ENCODE data around the gene DYNC2LI1. TPM values are rescaled to one million over a fixed set of nuclear protein-coding genes. Genes with fewer than 3 reads are reported as not detected.

Gene DYNC2LI1
- total RNA-seq, 1 experiment from 2014 or later: 17.7 TPM

GRCh38 chr2:43812947-43813346 is 39.1 kb downstream of the DYNC2LI1 start:
- Histone ChIP-seq H3K4me1 (ENCODE audit: insufficient read depth, low read length) (no peaks in the 10 kb centered on the region), H3K79me2 (ENCODE audit: low read length) (no peaks in the 10 kb centered on the region), H3K27me3 (ENCODE audit: low read length) (no peaks in the 10 kb centered on the region), H3K36me3 (ENCODE audit: low read depth, low read length) (no peaks in the 10 kb centered on the region), H3K9me3 (ENCODE audit: low read length) (no peaks in the 10 kb centered on the region), H3K9ac (ENCODE audit: low read length) (no peak overlapping the region), H2AFZ (ENCODE audit: low read length) (no peak overlapping the region), H3K4me2 (ENCODE audit: low read length) (no peak overlapping the region), H3K27ac (ENCODE audit: low read length) (no peak overlapping the region), H4K20me1 (ENCODE audit: low read length) (no peaks in the 10 kb centered on the region), H3K9me2 (replicated peaks; ENCODE audit: low read length) (no peaks in the 10 kb centered on the region), H3F3A (ENCODE audit: low read length, unreplicated experiment) (no peaks in the 10 kb centered on the region), H3K4me3 (ENCODE audit: low read length) (no peak overlapping the region)
- DNase-seq: no peak
- CTCF ChIA-PET: no interaction called here
- intact Hi-C loops (cut with micrococcal nuclease): no loop called here
- no peak for ATAC-seq
- POLR2A ChIA-PET (ENCODE audit: unreplicated experiment): no interaction called here
- no peak for TF ChIP-seq CTCF (conservative IDR thresholded peaks at IDR 0.05; ENCODE audit: low read depth, low read length)
- TF ChIP-seq EZH2phosphoT487 (IDR thresholded peaks at IDR 0.05; ENCODE audit: borderline replicate concordance, low read length): no peak
- no peak for TF ChIP-seq EZH2 (IDR thresholded peaks at IDR 0.05; ENCODE audit: low read length, unreplicated experiment)
- no TSS peak for BruUV-seq (replicated peaks)

- no peak for TF ChIP-seq CTCF (conservative IDR thresholded peaks at IDR 0.05; ENCODE audit: low read depth, low read length)
- no peak for TF ChIP-seq EZH2phosphoT487 (IDR thresholded peaks at IDR 0.05; ENCODE audit: borderline replicate concordance, low read length)
- no peak for TF ChIP-seq EZH2 (IDR thresholded peaks at IDR 0.05; ENCODE audit: low read length, unreplicated experiment)
Measured at GRCh38 chr2:43814711-43815110, 40.9 kb downstream of the DYNC2LI1 start.

GRCh38 chr2:43818761-43819160 is 44.9 kb downstream of the DYNC2LI1 start:
- H3K4me2 ChIP-seq (ENCODE audit: low read length): no peak overlapping the region
- no peaks in the 10 kb centered on the region for H3K4me1 ChIP-seq (ENCODE audit: insufficient read depth, low read length)
- TF ChIP-seq CTCF (conservative IDR thresholded peaks at IDR 0.05; ENCODE audit: low read depth, low read length) (no peak), EZH2phosphoT487 (IDR thresholded peaks at IDR 0.05; ENCODE audit: borderline replicate concordance, low read length) (no peak), EZH2 (IDR thresholded peaks at IDR 0.05; ENCODE audit: low read length, unreplicated experiment) (no peak)
- no peaks in the 10 kb centered on the region for H4K20me1 ChIP-seq (ENCODE audit: low read length)
- ATAC-seq: no peak
- ChIA-PET CTCF (no interaction called here), POLR2A (ENCODE audit: unreplicated experiment) (no interaction called here)
- H3K27me3 ChIP-seq (ENCODE audit: low read length): peaks cover 19% of the 10 kb centered on the region
- intact Hi-C loops (cut with micrococcal nuclease): no loop called here
- BruUV-seq (replicated peaks): no TSS peak
- H3K9ac ChIP-seq (ENCODE audit: low read length): no peak overlapping the region
- no peaks in the 10 kb centered on the region for H3K9me2 ChIP-seq (replicated peaks; ENCODE audit: low read length)
- H3K27ac ChIP-seq (ENCODE audit: low read length): no peak overlapping the region
- H3K4me3 ChIP-seq (ENCODE audit: low read length): no peak overlapping the region
- H3K36me3 ChIP-seq (ENCODE audit: low read depth, low read length): no peaks in the 10 kb centered on the region
- peak; percentile 21 for DNase-seq
- H2AFZ ChIP-seq (ENCODE audit: low read length): no peak overlapping the region
- no peaks in the 10 kb centered on the region for H3F3A ChIP-seq (ENCODE audit: low read length, unreplicated experiment)
- no peaks in the 10 kb centered on the region for H3K9me3 ChIP-seq (ENCODE audit: low read length)
- H3K79me2 ChIP-seq (ENCODE audit: low read length): no peaks in the 10 kb centered on the region

More at GRCh38 chr2:43814711-43815110, 40.9 kb downstream of the DYNC2LI1 start:
- H3F3A ChIP-seq (ENCODE audit: low read length, unreplicated experiment): no peaks in the 10 kb centered on the region
- no TSS peak for BruUV-seq (replicated peaks)
- no peaks in the 10 kb centered on the region for H3K4me1 ChIP-seq (ENCODE audit: insufficient read depth, low read length)
- ATAC-seq: no peak
- no peak overlapping the region for H3K27ac ChIP-seq (ENCODE audit: low read length)
- no peak overlapping the region for H3K4me2 ChIP-seq (ENCODE audit: low read length)
- H3K36me3 ChIP-seq (ENCODE audit: low read depth, low read length): no peaks in the 10 kb centered on the region
- H3K9me2 ChIP-seq (replicated peaks; ENCODE audit: low read length): no peaks in the 10 kb centered on the region
- no peak overlapping the region for H2AFZ ChIP-seq (ENCODE audit: low read length)
- no peak for DNase-seq
- intact Hi-C loops (cut with micrococcal nuclease): no loop called here
- H3K9ac ChIP-seq (ENCODE audit: low read length): no peak overlapping the region
- ChIA-PET POLR2A (ENCODE audit: unreplicated experiment) (no interaction called here), CTCF (no interaction called here)
- no peak overlapping the region for H3K4me3 ChIP-seq (ENCODE audit: low read length)
- no peaks in the 10 kb centered on the region for H3K9me3 ChIP-seq (ENCODE audit: low read length)
- no peaks in the 10 kb centered on the region for H3K79me2 ChIP-seq (ENCODE audit: low read length)
- no peaks in the 10 kb centered on the region for H4K20me1 ChIP-seq (ENCODE audit: low read length)
- no peaks in the 10 kb centered on the region for H3K27me3 ChIP-seq (ENCODE audit: low read length)

Data from PC-3 (cell line).